Neural crest cell (in vitro differentiated cells): ENCODE measurements around the gene UQCC2. TPM values are rescaled to one million over a fixed set of nuclear protein-coding genes. Genes with fewer than 3 reads are reported as not detected.

ENCODE experiments used
- DNase-seq: peaks from one replicate; pipeline ENCODE4 v3.0.0; 2021; ENCODE audit warnings: low read depth, mixed read lengths, low spot score
- H3K27ac Mint-ChIP-seq: one replicate; pipeline ENCODE4 v1.8.0; 2021; ENCODE audit warnings: mild to moderate bottlenecking, mixed read lengths; ENCODE audit not compliant: unreplicated experiment
- H3K27me3 Mint-ChIP-seq: 2 replicates; pipeline ENCODE4 v1.8.0; 2021; ENCODE audit warnings: low read depth, mild to moderate bottlenecking, mixed read lengths
- H3K36me3 Mint-ChIP-seq: 2 replicates; pipeline ENCODE4 v1.8.0; 2021; ENCODE audit warnings: low read depth, mild to moderate bottlenecking, mixed read lengths
- H3K4me1 Mint-ChIP-seq: 2 replicates; pipeline ENCODE4 v1.8.0; 2021; ENCODE audit warnings: mixed read lengths
- H3K4me3 Mint-ChIP-seq: one replicate; pipeline ENCODE4 v1.8.0; 2021; ENCODE audit warnings: mild to moderate bottlenecking, mixed read lengths
- H3K9me3 Mint-ChIP-seq: 2 replicates; pipeline ENCODE4 v1.8.0; 2021; ENCODE audit warnings: mixed read lengths
- CTCF ChIP-seq: fragments of 200-600 bp; sonication (generic); conservative IDR thresholded peaks from 2 replicates; pipeline ENCODE4 v1.5.0; 2021; ENCODE audit warnings: antibody characterized with exemption, mild to moderate bottlenecking
- total RNA-seq: library from RNA; stranded (reverse); gene quantifications from 2 replicates; pipeline ENCODE4 v1.2.1, GENCODE V29; 2021

The UQCC2 gene
- total RNA-seq, 1 donor from 2014 or later, result 116 TPM

- no peaks in the 10 kb centered on the region for H3K27me3 Mint-ChIP-seq
- no peak for DNase-seq
- H3K9me3 Mint-ChIP-seq, result no peaks in the 10 kb centered on the region
- H3K36me3 Mint-ChIP-seq, result peaks cover 3% of the 10 kb centered on the region
- TF ChIP-seq CTCF, result no peak
- H3K4me3 Mint-ChIP-seq, result no peak overlapping the region
- no peak overlapping the region for H3K27ac Mint-ChIP-seq
- peaks cover 6% of the 10 kb centered on the region for H3K4me1 Mint-ChIP-seq
Observed at GRCh38 chr6:33678233-33678931, 33.1 kb downstream of the UQCC2 start.

GRCh38 chr6:33677689-33678088 is 33.8 kb downstream of the UQCC2 start:
- no peak overlapping the region for H3K27ac Mint-ChIP-seq
- peaks cover 3% of the 10 kb centered on the region for H3K36me3 Mint-ChIP-seq
- DNase-seq, result no peak
- H3K4me1 Mint-ChIP-seq, result peaks cover 7% of the 10 kb centered on the region
- no peaks in the 10 kb centered on the region for H3K27me3 Mint-ChIP-seq
- no peaks in the 10 kb centered on the region for H3K9me3 Mint-ChIP-seq
- H3K4me3 Mint-ChIP-seq, result no peak overlapping the region
- no peak for TF ChIP-seq CTCF

GRCh38 chr6:33677143-33677660 is 34.3 kb downstream of the UQCC2 start:
- DNase-seq, result no peak
- H3K27ac Mint-ChIP-seq, result no peak overlapping the region
- TF ChIP-seq CTCF, result no peak
- no peak overlapping the region for H3K4me3 Mint-ChIP-seq
- no peaks in the 10 kb centered on the region for H3K9me3 Mint-ChIP-seq
- H3K27me3 Mint-ChIP-seq, result no peaks in the 10 kb centered on the region
- H3K36me3 Mint-ChIP-seq, result peaks cover 3% of the 10 kb centered on the region
- peaks cover 7% of the 10 kb centered on the region for H3K4me1 Mint-ChIP-seq

GRCh38 chr6:33676416-33677142 is 34.9 kb downstream of the UQCC2 start:
- peak overlapping the region; percentile 57 for H3K27ac Mint-ChIP-seq
- no peaks in the 10 kb centered on the region for H3K9me3 Mint-ChIP-seq
- peaks cover 7% of the 10 kb centered on the region for H3K4me1 Mint-ChIP-seq
- no peak for DNase-seq
- no peak overlapping the region for H3K4me3 Mint-ChIP-seq
- no peaks in the 10 kb centered on the region for H3K27me3 Mint-ChIP-seq
- TF ChIP-seq CTCF, result no peak
- H3K36me3 Mint-ChIP-seq, result peaks cover 3% of the 10 kb centered on the region

GRCh38 chr6:33675968-33676367 is 35.5 kb downstream of the UQCC2 start:
- no peak overlapping the region for H3K27ac Mint-ChIP-seq
- DNase-seq, result no peak
- no peaks in the 10 kb centered on the region for H3K9me3 Mint-ChIP-seq

More at GRCh38 chr6:33675968-33676367, 35.5 kb downstream of the UQCC2 start:
- no peak overlapping the region for H3K4me3 Mint-ChIP-seq
- H3K27me3 Mint-ChIP-seq, result no peaks in the 10 kb centered on the region
- H3K4me1 Mint-ChIP-seq, result peaks cover 7% of the 10 kb centered on the region
- H3K36me3 Mint-ChIP-seq, result peaks cover 3% of the 10 kb centered on the region
- no peak for TF ChIP-seq CTCF
